Peyer's patch (tissue), 4 donors: Measurements from ENCODE around the gene FANCE. TPM values are rescaled to one million over a fixed set of nuclear protein-coding genes. Genes with fewer than 3 reads are reported as not detected.
A peak's percentile ranks its signal among the peaks of the same experiment; 100 is the strongest.

Experiments
- DNase-seq, 3 donors: peaks; one replicate each; pipeline ENCODE4 v3.0.0-alpha.2; 2017 to 2019
- H3K27ac ChIP-seq, 4 donors: fragments of 200-600 bp; sonication (generic); one replicate each; pipeline ENCODE4 v1.5.1; 2016 to 2019
- H3K27me3 ChIP-seq, 2 donors: fragments of 200-600 bp; sonication (generic); one replicate each; pipeline ENCODE4 v1.5.1; 2019
- H3K36me3 ChIP-seq, 3 donors: fragments of 200-600 bp; sonication (generic); one replicate each; pipeline ENCODE4 v1.5.1; 2016 to 2019
- H3K4me1 ChIP-seq, 4 donors: fragments of 200-600 bp; sonication (generic); one replicate each; pipeline ENCODE4 v1.5.1; 2016 to 2019
- H3K4me3 ChIP-seq, 4 donors: fragments of 200-600 bp; sonication (generic); 1 replicate in 3 of 4; 2 replicates in 1 of 4; pipeline ENCODE4 v1.5.1; 2016 to 2019; ENCODE audit warnings: mild to moderate bottlenecking in 1 of 4
- H3K9me3 ChIP-seq, 4 donors: fragments of 200-600 bp; sonication (generic); one replicate each; pipeline ENCODE4 v1.5.1; 2016 to 2019; ENCODE audit warnings: mild to moderate bottlenecking in 1 of 4
- POLR2A ChIP-seq, 2 donors: fragments of 450-650 bp; IDR thresholded peaks; one replicate each; pipeline ENCODE4 v1.5.1; 2017; ENCODE audit warnings: antibody characterized with exemption in 2 of 2, mild to moderate bottlenecking in 2 of 2, moderate library complexity in 2 of 2
- total RNA-seq, 4 donors: library from RNA; depleted of rRNA; stranded (reverse); fragments of >200 nt; gene quantifications; one replicate each; pipeline ENCODE4 v1.1.0, GENCODE V29; 2016
- TF ChIP-seq, protein P1 (sequence below), 6 experiments: fragments of 450-650 bp in 4 of 6; fragments of 200-600 bp in 2 of 6; sonication (generic) in 1 of 6; IDR thresholded peaks; one replicate each; pipeline ENCODE4 v1.5.1; 2017 to 2019; ENCODE audit warnings: antibody characterized with exemption in 6 of 6, mild to moderate bottlenecking in 3 of 6, moderate library complexity in 1 of 6

Gene FANCE
- total RNA-seq, 4 donors from 2014 or later: 1.8 to 7.4 (median 4.2) TPM

DNA sequence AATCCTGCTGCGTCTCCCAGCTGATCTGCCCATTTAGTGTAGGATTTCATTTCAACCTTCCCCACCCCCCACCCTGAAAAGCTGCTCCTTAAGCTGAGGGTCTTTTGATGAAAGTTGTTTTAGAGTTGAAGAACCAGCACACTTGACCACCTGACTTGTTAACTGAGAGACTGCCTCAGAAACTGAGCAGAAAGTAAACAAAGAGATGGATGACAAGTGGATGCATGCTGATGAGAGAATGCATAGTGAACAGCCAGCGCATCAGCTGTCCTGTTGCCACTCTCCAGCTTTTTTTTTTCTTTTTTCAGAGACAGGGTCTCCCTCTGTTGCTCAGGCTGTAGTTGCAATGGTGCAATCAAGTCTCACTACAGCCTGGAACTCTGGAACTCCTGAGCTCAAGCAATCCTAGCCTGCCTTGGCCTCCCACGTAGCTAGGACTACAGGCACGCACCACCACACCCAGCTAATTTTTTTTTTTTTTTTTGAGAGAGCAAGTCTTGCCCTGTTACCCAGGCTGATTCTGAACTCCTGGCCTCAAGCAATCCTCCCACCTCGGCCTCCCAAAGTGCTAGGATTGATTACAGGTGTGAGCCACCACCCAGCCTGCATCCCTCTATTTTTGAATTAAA is 25.5 kb downstream of the FANCE start:
- no peaks in the 10 kb centered on the region for H3K9me3 ChIP-seq
- TF ChIP-seq POLR2A (IDR thresholded peaks at IDR 0.05): no peak
- TF ChIP-seq, protein P1, sequence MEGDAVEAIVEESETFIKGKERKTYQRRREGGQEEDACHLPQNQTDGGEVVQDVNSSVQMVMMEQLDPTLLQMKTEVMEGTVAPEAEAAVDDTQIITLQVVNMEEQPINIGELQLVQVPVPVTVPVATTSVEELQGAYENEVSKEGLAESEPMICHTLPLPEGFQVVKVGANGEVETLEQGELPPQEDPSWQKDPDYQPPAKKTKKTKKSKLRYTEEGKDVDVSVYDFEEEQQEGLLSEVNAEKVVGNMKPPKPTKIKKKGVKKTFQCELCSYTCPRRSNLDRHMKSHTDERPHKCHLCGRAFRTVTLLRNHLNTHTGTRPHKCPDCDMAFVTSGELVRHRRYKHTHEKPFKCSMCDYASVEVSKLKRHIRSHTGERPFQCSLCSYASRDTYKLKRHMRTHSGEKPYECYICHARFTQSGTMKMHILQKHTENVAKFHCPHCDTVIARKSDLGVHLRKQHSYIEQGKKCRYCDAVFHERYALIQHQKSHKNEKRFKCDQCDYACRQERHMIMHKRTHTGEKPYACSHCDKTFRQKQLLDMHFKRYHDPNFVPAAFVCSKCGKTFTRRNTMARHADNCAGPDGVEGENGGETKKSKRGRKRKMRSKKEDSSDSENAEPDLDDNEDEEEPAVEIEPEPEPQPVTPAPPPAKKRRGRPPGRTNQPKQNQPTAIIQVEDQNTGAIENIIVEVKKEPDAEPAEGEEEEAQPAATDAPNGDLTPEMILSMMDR (IDR thresholded peaks at IDR 0.05): no peak
- H3K4me3 ChIP-seq: no peak overlapping the region
- H3K27ac ChIP-seq: no peak overlapping the region
- DNase-seq: no peak
- peaks cover 0 to 4% (median 0%) of the 10 kb centered on the region in 4 donors for H3K4me1 ChIP-seq
- peaks cover 0 to 81% (median 0%) of the 10 kb centered on the region in 3 donors for H3K36me3 ChIP-seq
- no peaks in the 10 kb centered on the region for H3K27me3 ChIP-seq

DNA sequence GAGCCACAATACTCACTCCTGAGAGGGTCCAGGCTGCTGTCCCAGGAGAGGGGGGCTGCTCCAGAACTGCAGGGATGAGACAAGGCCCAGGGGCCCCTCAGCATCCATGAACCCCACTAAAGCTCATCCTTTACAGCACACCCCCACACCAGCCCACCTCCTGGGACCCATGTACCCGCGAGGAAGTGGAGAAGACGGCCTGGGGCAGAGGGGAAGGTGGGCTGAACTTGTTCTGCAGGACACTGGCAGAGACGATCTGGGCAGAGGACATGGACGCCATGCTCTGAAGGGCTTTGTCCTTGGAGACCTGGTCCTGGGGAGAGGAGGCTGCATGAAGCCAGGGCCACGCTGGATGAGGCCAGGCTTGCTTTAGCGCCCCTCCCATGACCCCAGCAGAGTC is 26.1 kb downstream of the FANCE start:
- Histone ChIP-seq H3K27ac (no peak overlapping the region), H3K36me3 (peaks cover 0 to 84% (median 0%) of the 10 kb centered on the region in 3 donors), H3K4me3 (no peak overlapping the region), H3K4me1 (no peaks in the 10 kb centered on the region), H3K9me3 (no peaks in the 10 kb centered on the region), H3K27me3 (no peaks in the 10 kb centered on the region)
- no peak for DNase-seq
- TF ChIP-seq, protein P1 (IDR thresholded peaks at IDR 0.05): no peak
- TF ChIP-seq POLR2A (IDR thresholded peaks at IDR 0.05): no peak

DNA sequence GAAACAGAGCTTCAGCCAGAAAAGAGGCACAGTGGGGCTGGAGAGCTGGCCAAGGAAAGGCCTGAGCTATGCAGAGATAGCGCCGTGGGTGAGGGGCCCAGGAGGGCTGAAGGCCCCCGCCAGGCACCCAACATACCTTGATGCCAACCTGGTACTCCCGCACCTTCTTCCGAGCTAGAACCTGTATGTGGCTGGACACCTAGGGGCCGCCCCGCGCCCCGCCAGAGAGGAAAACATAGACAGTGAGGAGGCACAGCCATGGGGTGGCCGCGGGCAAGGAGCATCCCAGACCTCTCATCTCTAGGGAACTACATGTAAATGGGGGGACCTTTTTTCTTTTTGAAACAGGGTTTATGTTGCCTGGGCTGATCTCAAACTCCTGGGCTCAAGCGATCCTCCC is 28.0 kb downstream of the FANCE start:
- no peak for DNase-seq
- Histone ChIP-seq H3K27me3 (no peaks in the 10 kb centered on the region), H3K4me3 (no peak overlapping the region), H3K27ac (no peak overlapping the region), H3K4me1 (peaks cover 0 to 3% (median 0%) of the 10 kb centered on the region in 4 donors), H3K36me3 (peaks cover 0 to 82% (median 0%) of the 10 kb centered on the region in 3 donors), H3K9me3 (no peaks in the 10 kb centered on the region)
- TF ChIP-seq, protein P1 (IDR thresholded peaks at IDR 0.05): no peak
- TF ChIP-seq POLR2A (IDR thresholded peaks at IDR 0.05): no peak

DNA sequence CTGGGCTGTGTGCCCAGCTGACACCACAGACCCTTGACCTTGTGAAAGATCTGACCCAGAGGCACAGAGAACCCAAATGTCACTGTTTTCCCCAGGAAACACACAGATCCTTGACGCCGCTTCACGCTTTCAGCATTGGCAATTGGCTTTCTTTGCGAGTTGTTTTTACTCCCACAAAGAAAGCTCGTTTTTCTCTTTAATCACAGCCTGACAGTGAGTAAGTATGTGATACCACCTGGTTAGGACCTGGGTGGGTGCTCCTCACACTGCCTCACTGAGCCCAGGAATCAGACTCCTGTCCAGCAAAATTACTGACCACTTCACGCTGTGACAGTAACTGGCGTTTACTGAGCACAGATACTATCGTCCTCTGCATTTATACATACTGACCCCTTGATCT is 29.1 kb downstream of the FANCE start:
- Histone ChIP-seq H3K27me3 (no peaks in the 10 kb centered on the region), H3K36me3 (peaks cover 0 to 74% (median 0%) of the 10 kb centered on the region in 3 donors), H3K4me3 (no peak overlapping the region), H3K27ac (no peak overlapping the region), H3K4me1 (peaks cover 0 to 14% (median 0%) of the 10 kb centered on the region in 4 donors), H3K9me3 (no peaks in the 10 kb centered on the region)
- TF ChIP-seq, protein P1 (IDR thresholded peaks at IDR 0.05): no peak
- TF ChIP-seq POLR2A (IDR thresholded peaks at IDR 0.05): no peak
- no peak for DNase-seq

DNA sequence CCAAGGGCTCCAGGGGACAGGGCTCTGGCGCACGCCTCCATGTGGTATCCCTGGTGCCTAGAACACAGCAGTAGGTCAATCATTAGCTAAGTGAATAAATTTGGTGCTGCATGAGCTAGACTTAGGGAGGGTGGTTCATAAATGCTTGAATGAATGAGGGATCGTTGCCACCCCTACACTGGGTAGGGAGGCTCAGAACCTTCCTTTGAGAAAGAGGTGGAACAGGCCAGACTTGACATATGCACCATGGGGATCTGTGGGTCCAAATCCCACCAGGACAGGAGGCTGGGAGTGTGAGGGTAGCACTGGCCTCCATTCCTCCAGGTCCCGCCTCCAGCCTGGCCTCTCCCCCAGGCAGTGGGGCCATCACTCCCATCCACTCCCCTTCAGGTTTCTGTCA is 30.9 kb downstream of the FANCE start:
- Histone ChIP-seq H3K4me3 (no peak overlapping the region), H3K9me3 (no peaks in the 10 kb centered on the region), H3K4me1 (peaks cover 0 to 32% (median 2%) of the 10 kb centered on the region in 4 donors), H3K36me3 (peaks cover 0 to 58% (median 0%) of the 10 kb centered on the region in 3 donors), H3K27me3 (no peaks in the 10 kb centered on the region), H3K27ac (peak overlapping the region in 1 of 4 donors; percentile 11)
- no peak for DNase-seq
- TF ChIP-seq POLR2A (IDR thresholded peaks at IDR 0.05): no peak
- TF ChIP-seq, protein P1 (IDR thresholded peaks at IDR 0.05): no peak
